Epithelial cell of proximal tubule (primary cell): ENCODE measurements around the gene SIGLEC5. TPM values are rescaled to one million over a fixed set of nuclear protein-coding genes. Genes with fewer than 3 reads are reported as not detected.
"Not testable (repeated sequence)": the region's sequence is repeated elsewhere in the genome, so short reads cannot be mapped to it uniquely, and the experiment has no call there.

Experiments used
- DNase-seq: peaks from one replicate; pipeline ENCODE4 v3.0.0-alpha.2; 2011; ENCODE audit warnings: low read depth
- H3K4me3 ChIP-seq: 2 replicates; pipeline ENCODE4 v1.5.1; 2011; ENCODE audit warnings: low read depth, mild to moderate bottlenecking, low read length
- CTCF ChIP-seq: conservative IDR thresholded peaks from 2 replicates; pipeline ENCODE4 v1.5.1; 2012; ENCODE audit warnings: low read depth, mild to moderate bottlenecking, low read length
- total RNA-seq: library from RNA; depleted of rRNA; stranded (reverse); fragments of >200 nt; gene quantifications from 2 replicates; pipeline ENCODE4 v1.2.3, GENCODE V29; 2015

SIGLEC5 gene
- not detected in 2 replicates for total RNA-seq

- H3K4me3 ChIP-seq, DNase-seq: not testable (repeated sequence)
Measured at GRCh38 chr19:51630315-51630714, at the start of gene SIGLEC5. Gene SIGLEC5 (minus strand): TSS chr19:51630401. CDS start chr19:51630335, 66 bp downstream.

- no peak for TF ChIP-seq CTCF
- H3K4me3 ChIP-seq: no peak overlapping the region
- no peak for DNase-seq
Measured at GRCh38 chr19:51676566-51677083, 46.4 kb upstream of the SIGLEC5 start.

GRCh38 chr19:51675911-51676565 is 45.8 kb upstream of the SIGLEC5 start:
- TF ChIP-seq CTCF: peak; percentile 59
- not testable (repeated sequence) for DNase-seq, H3K4me3 ChIP-seq

GRCh38 chr19:51668216-51668615 is 38.0 kb upstream of the SIGLEC5 start:
- DNase-seq: no peak
- no peak overlapping the region for H3K4me3 ChIP-seq
- TF ChIP-seq CTCF: no peak

- peak; percentile 31 for TF ChIP-seq CTCF
- no peak for DNase-seq
- H3K4me3 ChIP-seq: no peak overlapping the region
Measured at GRCh38 chr19:51664997-51665396, 34.8 kb upstream of the SIGLEC5 start.

- TF ChIP-seq CTCF: no peak
- DNase-seq: no peak
- no peak overlapping the region for H3K4me3 ChIP-seq
Measured at GRCh38 chr19:51664131-51664530, 33.9 kb upstream of the SIGLEC5 start.

GRCh38 chr19:51663650-51664049 is 33.4 kb upstream of the SIGLEC5 start:
- DNase-seq: no peak
- H3K4me3 ChIP-seq: no peak overlapping the region
- no peak for TF ChIP-seq CTCF
